Stimulated activated CD4-positive, alpha-beta T cell treated with anti-CD3 and anti-CD28 coated beads, Interleukin-4, amount 100 ng/mL, for 4 hours (primary cell): Measurements from ENCODE around the gene POFUT1.
"Not testable (repeated sequence)": the region's sequence is repeated elsewhere in the genome, so short reads cannot be mapped to it uniquely, and the experiment has no call there.

Experiments
- DNase-seq, 2 experiments: peaks; one replicate each; pipeline ENCODE4 v3.0.0-alpha.2; 2020

POFUT1 gene

DNA sequence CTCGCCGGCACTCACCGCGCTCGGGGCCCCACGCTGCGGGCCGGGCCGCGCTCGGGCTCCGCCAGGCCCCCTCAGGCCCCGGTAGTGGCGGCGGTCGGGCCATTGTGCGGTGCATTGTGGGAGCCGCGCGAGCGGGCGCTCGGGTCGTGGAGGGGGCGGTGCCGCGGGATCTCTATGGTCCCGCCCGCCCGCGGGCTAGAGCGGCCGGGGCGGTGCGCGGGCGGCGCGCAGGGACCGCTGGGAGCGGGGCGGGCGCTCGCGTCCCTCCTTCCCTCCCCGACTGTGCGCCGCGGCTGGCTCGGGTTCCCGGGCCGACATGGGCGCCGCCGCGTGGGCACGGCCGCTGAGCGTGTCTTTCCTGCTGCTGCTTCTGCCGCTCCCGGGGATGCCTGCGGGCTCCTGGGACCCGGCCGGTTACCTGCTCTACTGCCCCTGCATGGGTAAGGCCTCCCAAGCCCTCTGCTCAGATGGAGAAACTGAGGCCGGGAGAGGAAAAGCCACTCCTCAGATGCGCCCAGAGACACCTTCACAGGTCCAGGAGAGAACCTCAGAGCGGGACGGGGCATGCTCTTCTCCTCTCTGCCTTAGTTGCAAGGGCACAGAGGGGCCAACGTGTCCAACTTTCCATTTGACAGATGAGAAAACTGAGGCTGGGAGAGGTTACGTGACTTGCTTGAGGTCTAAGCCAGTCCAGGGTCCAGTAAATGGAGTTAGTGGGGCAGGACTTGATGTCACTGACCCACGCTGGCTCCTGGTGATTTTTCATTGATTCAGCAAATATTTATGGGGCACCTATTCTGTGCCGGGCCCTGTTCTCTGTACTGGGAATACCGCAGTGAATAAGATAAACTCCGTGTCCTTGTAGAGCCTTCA, at the start of gene POFUT1, which contains the start of gene PLAGL2:
POFUT1 (plus strand) TSS at position 255 of the 873 bp plus-strand sequence; CDS start at position 317, 62 bp downstream.
PLAGL2 (minus strand) TSS at position 118 of the 873 bp plus-strand sequence. CDS start 5,565 bp downstream, outside the sequence.
- DNase-seq: peak; percentile 87 to 92

DNA sequence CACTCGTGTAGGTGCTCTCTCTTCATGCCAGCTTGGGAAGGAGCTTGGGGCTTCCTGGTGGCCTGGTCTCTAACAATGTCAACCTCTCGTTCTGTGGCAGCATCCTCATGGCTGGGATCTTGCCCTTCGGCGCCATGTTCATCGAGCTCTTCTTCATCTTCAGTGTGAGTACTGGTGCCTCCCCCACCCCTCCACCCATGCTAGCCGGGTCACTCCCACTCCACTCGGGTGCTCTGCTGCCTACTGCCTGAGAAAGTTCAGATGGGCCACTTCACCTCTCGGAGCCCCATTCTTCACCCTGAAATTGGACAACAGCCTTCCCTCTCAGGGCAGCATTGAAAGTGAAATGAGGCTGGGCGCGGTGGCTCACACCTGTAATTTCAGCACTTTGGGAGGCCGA, 49.3 kb upstream of the POFUT1 start:
- no peak for DNase-seq

DNA sequence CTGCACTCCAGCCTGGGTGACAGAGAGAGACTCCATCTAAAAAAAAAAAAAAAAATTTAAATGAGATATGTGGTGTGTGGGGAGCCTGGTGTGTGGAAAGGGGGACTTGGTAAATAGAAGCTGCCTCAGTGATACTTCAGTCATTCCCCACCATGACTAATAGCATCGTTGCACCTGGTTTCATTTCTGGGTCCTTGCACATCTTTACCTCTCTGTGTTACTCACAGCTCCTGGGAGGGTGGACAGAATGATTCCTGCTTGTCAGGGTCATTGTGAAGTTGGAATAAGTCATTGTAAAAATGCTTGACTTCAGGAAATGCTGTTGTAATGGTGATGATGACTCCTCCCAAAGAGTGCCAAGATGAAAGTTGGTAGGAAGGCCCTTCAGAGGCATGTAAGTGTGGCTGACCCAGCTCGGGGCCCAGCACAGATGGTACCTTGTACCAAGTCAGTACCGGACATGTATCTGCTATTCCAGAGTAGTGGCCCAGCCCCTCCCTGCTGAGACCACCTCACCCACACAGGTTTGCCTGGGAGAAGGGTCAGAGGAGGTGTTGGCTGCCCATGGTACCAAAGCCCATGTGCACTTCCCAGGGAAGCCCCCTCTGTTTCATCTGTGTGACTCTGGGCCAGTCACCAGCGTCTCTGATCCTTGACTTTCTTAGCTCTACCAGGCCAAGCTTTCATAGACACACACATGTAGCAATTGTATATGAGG, 48.6 kb upstream of the POFUT1 start:
- no peak for DNase-seq

DNA sequence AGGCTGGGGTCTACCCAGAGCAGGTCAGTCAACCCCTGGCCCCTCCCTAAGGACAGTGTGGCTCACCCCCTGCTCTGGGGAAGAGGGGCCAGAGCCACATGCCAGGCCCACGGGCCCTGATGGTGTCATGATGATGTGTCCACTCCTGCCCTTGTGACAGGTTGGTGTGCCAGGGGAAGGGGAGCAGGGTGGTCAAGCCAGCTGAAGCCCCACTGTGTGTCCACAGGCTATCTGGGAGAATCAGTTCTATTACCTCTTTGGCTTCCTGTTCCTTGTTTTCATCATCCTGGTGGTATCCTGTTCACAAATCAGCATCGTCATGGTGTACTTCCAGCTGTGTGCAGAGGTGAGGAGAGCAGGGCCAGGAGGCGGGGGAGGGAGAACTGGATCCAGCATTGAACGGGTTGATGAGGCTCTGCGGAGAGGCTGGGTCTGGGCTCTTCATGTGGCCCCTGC, 47.9 kb upstream of the POFUT1 start:
- DNase-seq: no peak

DNA sequence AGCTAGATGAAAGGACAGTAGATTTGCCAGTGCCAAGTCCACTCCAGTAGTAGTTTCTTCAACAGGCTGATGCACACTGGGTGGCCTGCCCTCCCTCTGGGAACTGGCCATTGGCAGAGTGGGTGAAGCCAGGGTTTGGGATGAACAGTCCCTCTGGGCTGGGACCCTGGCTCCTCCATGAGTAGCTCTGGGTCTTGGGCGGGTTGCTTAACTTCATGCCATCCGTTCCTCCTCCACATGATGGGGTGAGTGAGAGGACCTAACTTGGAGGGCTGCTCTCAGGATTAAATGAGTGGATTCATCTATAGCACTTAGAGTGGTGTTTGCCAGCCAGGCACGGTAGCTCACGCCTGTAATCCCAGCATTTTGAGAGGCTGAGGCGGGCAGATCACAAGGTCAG, 47.3 kb upstream of the POFUT1 start:
- DNase-seq: no peak

DNA sequence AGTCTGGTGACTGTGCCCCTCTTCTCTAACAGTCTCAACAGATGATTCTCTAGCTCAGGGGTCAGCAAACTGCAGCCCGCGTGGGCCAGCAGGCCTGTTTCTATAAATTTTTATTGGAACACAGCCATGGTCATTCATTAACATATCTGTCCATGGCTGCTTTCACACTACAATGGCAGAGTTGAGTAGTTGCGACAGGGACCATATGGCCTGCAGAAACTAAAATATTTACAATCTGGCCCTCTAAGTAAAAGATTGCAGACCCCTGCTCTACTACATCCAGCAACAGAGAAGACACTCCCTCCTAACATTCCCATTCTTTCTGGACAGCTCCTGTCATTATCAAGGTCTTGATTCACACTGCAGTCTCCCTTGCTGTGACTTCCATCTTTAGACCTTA, 45.3 kb upstream of the POFUT1 start:
- DNase-seq: no peak

DNA sequence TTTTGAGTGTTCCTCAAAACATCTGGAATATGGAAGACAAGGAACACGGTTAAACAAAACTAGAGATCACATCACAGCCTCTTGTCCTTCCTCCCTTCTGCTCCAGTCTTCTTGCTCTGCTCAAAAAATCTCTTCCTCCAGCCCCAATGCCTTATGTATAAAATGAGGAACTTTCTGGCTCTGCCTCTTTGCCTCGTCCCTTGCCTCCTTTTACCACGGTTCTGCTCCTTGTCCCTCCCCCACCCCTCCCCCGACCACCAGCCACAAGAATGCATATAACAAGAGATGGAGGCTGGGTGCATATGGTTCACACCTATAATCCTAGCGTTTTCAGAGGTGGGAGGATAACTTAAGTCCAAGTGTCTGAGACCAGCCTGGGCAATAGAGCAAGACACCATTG, 43.7 kb upstream of the POFUT1 start:
- DNase-seq: no peak

DNA sequence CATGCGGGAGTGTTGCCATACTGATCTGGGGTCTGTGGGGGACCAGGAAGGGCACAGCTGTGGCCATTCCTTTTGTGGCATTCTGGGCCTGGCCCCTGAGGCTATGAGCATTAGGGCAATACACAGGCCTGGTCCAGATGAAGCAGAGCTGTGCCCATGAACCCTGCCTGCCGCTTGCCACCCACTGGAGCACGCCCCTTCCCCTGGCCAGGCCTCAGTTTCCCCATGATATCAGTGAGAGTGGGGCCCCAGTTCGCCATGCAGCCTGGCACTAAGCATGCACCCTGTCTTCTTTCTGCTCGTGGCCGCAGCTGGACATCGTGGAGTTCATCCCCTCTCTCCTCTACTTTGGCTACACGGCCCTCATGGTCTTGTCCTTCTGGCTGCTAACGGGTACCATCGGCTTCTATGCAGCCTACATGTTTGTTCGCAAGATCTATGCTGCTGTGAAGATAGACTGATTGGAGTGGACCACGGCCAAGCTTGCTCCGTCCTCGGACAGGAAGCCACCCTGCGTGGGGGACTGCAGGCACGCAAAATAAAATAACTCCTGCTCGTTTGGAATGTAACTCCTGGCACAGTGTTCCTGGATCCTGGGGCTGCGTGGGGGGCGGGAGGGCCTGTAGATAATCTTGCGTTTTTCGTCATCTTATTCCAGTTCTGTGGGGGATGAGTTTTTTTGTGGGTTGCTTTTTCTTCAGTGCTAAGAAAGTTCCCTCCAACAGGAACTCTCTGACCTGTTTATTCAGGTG, 42.5 kb upstream of the POFUT1 start:
- DNase-seq: no peak

DNA sequence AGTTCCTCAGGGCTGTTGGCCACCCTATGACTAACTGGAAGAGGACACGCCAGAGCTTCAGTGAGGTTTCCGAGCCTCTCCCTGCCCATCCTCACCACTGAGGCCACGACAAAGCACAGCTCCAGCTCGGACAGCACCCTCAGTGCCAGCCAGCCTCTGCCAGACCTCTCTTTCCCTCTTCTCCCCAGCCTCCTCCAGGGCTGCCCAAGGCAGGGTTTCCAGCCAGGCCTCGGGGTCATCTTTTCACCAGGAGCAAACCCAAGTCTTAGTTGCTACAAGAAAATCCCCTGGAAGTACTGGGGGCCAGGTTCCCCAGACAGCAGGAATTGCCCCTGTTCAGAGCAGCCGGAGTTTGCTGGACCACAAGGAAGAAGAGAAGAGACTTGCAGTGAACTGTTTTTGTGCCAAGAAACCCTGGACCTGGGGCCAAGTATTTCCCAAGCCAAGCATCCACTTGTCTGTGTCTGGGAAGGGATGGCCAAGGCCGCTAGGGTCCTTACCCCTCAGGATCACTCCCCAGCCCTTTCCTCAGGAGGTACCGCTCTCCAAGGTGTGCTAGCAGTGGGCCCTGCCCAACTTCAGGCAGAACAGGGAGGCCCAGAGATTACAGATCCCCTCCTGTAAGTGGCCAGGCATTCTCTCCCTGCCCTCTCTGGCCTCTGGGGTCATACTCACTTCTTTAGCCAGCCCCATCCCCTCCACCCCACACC, 41.7 kb upstream of the POFUT1 start:
- no peak for DNase-seq

DNA sequence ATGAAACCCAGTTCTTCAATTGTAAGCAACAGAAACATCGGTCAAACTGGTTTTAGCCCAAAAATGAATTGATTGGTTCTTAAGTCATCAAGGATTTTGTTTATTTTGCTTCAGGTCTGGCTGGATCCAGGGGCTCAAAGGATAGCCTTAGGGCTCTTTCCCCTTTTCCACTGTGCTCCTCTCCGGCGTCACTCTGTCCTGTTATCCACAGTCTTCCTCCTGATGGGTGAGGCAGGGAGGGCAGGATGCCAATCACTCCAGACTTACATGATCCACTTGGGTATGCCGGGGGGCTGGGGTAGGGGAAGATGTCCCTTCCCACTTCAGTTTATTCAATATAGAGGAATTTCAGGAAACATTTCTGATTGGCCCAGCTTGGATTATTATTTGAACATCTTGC, 40.1 kb upstream of the POFUT1 start:
- DNase-seq: no peak

DNA sequence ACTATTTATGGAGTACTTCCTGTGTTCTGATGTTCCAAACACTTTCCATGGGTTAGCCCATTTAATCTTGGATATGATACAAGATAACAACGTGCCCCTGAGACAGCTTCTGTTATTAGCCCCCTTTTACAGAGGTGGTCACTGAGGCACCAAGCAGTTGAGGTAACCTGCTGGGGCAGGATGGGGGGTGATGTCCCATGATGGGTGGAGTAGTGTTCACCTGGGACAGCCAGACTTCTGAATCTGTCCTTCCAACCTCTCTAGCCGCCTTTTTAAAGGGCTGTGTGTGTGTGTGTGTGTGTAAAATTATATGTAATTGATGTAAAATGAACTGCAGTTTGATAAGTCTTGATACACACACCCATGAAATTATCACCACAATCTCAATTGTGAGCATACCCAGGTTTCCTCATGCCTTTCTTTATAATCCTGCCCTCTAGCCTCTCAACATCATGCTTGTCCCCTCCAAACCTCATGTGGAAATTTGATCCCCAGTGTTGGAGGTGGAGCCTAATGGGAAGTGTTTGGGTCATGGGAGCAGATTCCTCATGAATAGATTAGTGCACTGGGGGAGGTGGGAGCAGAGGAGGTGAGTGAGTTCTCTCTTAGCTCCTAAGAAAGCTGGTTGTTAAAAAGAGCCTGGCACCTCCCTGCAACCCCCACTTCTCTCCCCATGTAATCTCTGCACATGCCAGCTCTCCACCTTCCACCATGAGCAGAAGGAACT, 39.3 kb upstream of the POFUT1 start:
- DNase-seq: no peak

DNA sequence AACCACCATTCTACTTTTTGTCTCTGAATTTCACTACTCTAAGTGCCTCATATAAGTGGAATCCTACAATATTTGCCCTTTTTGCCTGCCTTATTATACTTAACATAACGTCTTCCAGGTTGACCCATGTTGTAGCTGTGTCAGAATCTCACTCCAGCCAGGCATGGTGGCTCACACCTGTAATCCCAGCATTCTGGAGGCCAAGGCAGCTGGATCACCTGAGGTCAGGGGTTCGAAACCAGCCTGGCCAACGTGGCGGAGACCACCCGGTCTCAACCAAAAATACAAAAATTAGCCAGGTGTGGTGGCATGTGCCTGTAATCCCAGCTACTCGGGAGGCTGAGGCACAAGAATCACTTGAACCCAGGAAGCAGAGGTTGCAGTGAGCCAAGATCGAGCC, 30.0 kb upstream of the POFUT1 start:
- not testable (repeated sequence) for DNase-seq

DNA sequence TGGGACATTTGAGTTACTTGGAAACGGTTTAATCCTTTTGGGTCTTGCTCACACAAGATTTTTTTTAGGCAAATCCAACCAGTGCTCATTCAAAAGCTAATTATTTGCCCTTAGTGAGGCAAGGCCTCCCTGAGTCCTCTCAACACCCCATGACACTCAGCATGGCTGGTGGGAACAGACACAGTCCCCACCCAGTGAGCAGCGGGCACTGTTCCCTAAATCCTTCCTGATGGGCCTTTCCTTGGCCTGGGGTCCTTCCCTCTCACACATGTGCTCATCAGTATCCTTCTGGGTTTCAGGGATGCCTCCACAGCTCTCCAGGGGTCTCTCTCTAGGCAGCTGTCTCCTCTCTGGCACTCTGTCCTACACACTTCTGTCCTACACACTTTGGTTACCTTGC, 28.2 kb upstream of the POFUT1 start:
- no peak for DNase-seq

DNA sequence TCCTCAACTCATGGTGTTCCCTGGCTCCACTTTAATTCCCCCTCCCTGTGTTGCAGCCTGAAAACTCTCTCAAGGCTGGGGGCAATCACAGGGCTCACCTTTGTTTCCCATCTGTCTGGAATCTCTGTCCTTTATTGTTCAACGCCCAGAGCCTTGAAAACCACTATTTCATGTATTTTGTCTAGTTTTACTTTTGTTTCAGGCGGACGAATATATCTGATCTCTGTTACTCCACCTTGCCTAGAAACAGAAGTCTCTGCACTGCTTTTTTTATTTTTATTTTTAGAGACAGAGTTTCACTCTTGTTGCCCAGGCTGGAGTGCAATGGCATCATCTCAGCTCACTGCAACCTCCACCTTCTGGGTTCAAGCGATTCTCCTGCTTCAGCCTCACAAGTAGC, 27.7 kb upstream of the POFUT1 start:
- DNase-seq: no peak

DNA sequence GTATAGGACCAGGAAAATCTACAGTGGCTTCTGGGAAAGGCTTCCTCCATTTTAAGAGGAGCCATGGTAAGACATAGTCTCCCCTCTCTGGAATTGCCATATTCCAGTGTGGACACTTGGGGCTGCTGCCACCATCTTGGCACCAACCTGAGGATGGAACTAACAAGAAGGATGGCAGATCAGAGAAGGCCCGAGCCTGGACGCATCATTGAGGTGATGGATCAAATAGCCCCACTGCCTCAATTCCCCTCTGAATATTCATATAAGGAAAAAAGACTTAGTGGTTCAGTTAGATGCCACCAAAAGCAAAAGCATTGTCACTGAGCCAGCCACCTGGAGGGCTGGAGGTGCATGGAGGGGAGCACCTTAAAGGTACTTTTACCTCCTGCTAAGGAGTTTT, 26.1 kb upstream of the POFUT1 start:
- DNase-seq: no peak

DNA sequence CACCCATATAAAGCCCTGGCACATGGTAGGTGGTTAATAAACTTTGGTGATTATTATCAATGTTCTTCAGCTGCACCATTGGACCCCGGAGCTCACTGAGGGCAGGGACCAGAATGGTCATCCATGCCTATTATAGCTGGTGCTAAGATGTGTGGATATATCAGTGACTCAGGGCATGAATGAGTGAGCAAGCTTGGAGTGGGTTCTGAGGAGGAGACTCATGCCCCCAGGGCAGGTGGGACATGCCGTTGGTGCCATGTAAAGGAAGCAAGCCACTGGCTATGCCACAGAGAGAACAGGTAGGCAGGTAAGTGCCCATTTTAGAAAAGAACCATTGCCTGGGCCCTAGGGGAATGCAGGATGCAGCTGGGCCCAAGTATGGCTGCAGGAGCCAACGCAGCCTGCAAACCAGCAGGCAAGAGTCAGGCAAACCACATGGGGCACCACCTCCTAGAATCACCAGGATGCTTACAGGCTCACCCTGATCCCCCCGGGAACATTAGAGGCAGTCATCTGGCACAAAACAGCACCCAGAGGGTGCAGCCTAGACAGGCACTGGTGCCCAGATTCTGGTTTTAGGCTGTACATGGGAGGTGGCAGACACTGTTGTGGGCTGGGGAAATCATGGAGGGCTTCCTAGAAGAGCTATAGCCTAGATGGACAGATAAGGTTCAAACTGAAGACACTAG, 23.6 kb upstream of the POFUT1 start:
- no peak for DNase-seq

DNA sequence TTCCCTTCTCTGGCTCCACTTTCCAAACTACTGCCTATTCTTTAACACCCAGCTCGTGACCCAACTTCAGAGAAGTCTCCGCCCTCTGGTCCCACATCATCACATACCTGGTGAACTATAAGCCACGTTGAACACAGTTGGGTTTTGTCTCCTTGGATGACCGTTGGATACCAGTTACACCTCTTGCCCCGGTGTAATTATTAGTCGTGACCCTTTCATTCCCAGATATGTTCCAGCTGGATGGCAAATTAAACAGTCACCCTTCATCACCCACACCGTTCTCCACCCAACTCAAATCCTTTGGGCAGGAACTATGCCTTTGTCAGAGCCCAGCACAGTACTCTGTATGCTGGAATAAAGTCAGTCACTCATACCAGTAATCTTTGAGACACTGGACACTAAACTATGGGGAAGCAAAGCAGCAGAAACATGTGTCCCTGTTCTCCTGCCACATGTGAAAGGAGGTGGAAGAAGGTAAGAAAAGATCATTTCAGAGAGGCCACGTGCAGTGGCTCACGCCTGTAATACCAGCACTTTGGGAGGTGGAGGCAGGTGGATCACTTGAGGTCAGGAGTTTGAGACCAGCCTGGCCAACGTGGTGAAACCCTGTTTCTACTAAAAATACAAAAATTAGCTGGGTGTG, 22.6 kb upstream of the POFUT1 start:
- no peak for DNase-seq

DNA sequence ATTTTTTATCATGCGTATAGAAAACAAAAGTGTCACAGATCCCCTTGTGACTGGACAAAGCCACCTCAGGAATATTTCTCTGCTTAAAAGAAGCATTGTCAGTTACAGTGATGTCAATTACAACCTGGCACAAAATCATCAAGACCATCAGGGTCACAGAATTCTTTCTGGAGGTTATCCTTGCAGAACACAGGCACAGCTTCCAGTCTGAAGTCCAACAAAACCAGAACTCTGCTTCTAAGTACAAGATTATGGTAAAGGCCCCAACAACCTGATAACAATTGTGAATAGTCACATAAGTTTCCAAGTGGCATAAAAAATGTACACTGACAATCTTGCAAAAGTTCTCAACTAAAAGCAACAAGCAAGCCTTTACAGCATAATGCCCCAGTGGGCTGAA, 21.2 kb upstream of the POFUT1 start:
- DNase-seq: no peak

DNA sequence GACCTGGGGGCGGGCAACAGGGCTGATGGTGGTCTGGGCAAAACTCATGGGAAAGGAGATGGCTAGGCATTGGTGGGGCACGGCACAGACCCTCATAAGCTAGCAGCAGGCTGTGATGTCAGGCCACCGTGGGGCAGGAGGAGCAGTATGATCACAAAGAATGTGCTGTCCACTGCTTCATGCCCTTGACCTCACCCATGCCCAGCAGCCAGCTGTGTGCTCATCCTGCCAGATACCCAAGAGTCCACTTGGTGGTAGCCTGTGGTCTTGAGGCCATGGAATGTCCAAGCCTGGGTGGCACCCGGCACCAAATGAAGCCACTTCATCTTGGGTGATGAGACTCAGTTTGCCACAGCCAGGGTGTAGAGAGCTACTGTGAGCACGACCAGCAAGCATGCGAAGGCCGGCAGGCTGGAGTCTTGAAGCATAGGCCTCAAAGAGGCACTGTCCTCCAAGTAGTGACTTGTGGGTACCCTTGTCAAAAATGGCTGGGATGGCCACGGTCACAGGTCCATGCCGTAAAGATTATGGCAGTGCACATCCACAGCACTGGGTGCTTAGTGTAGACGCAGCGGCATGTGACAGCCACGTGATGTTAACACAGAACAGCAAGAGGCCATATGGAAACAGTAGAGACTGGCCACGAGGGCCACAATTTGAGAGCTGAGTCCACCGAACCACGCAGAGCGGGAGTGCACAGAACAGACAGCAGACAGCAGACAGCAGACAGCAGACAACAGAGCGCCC, 19.1 kb upstream of the POFUT1 start:
- DNase-seq: no peak

DNA sequence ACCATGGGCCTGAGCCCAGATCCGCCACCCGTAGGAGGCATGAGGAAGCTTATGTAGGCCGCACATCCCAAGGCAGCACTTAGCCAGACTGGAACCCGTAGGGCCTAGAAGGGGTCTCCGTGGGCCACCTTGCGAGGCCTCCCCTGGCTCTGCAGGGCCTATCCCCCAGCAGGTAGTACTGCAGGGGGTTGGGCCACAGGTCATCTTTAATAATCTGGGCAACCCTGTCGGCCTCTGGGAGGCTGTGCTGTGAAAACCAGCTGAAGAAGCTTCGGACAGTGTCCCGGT, 18.6 kb upstream of the POFUT1 start:
- DNase-seq: no peak
